CD8-positive, alpha-beta memory T cell (primary cell): Measurements from ENCODE around the gene ASTN2. TPM values are rescaled to one million over a fixed set of nuclear protein-coding genes. Genes with fewer than 3 reads are reported as not detected.
A peak's percentile ranks its signal among the peaks of the same experiment; 100 is the strongest.
"Not testable (repeated sequence)": the region's sequence is repeated elsewhere in the genome, so short reads cannot be mapped to it uniquely, and the experiment has no call there.

Experiments used
- CTCF ChIA-PET: fragments of 350-600 bp; sonication (Branson Sonifier 250); formaldehyde crosslinking; loops from one replicate; lab custom pipeline; 2021; ENCODE audit warnings: antibody characterized with exemption; lab: Charles Lee
- POLR2A ChIA-PET: fragments of 350-600 bp; sonication (Branson Sonifier 250); formaldehyde crosslinking; loops from one replicate; lab custom pipeline; 2021; ENCODE audit warnings: antibody characterized with exemption; lab: Charles Lee
- DNase-seq, 5 donors: peaks; one replicate each; pipeline versions ENCODE4 v3.0.0 to v3.0.0-alpha.2; 2020 to 2022; ENCODE audit warnings: mixed read lengths in 1 of 5
- H3K27ac ChIP-seq: one replicate; pipeline ENCODE4 v1.7.0; 2013; ENCODE audit warnings: low read depth, mild to moderate bottlenecking, low read length, moderate library complexity
- H3K27me3 ChIP-seq: 2 replicates; pipeline ENCODE4 v1.7.0; 2013; ENCODE audit warnings: low read length, mild to moderate bottlenecking; ENCODE audit not compliant: insufficient read depth, poor library complexity, severe bottlenecking
- H3K36me3 ChIP-seq: 2 replicates; pipeline ENCODE4 v1.7.0; 2013; ENCODE audit warnings: mild to moderate bottlenecking, low read length, moderate library complexity; ENCODE audit not compliant: insufficient read depth
- H3K4me1 ChIP-seq: 2 replicates; pipeline ENCODE4 v1.7.0; 2013; ENCODE audit warnings: mild to moderate bottlenecking, low read length, moderate library complexity; ENCODE audit not compliant: insufficient read depth
- H3K4me3 ChIP-seq: 2 replicates; pipeline ENCODE4 v1.7.0; 2013; ENCODE audit warnings: mild to moderate bottlenecking, low read length
- H3K9me3 ChIP-seq: 2 replicates; pipeline ENCODE4 v1.7.0; 2013; ENCODE audit warnings: mild to moderate bottlenecking, low read length
- H3K27ac Mint-ChIP-seq, 8 donors: one replicate each; pipeline ENCODE4 v1.8.0; 2020 to 2021; ENCODE audit warnings: mixed read lengths in 8 of 8, mild to moderate bottlenecking in 6 of 8, inconsistent platforms in 3 of 8, moderate library complexity in 3 of 8
- H3K27me3 Mint-ChIP-seq, 2 donors: one replicate each; pipeline ENCODE4 v1.8.0; 2020 to 2021; ENCODE audit warnings: mixed read lengths in 2 of 2, mild to moderate bottlenecking in 1 of 2, moderate library complexity in 1 of 2
- H3K36me3 Mint-ChIP-seq, 3 donors: one replicate each; pipeline ENCODE4 v1.8.0; 2020 to 2021; ENCODE audit warnings: mixed read lengths in 3 of 3, inconsistent platforms in 1 of 3, mild to moderate bottlenecking in 1 of 3
- H3K4me1 Mint-ChIP-seq, 3 donors: one replicate each; pipeline ENCODE4 v1.8.0; 2020 to 2021; ENCODE audit warnings: mixed read lengths in 3 of 3, inconsistent platforms in 1 of 3, mild to moderate bottlenecking in 1 of 3
- H3K4me3 Mint-ChIP-seq, 7 donors: one replicate each; pipeline ENCODE4 v1.8.0; 2020 to 2021; ENCODE audit warnings: mixed read lengths in 7 of 7, mild to moderate bottlenecking in 6 of 7, moderate library complexity in 4 of 7, inconsistent platforms in 2 of 7
- H3K9me3 Mint-ChIP-seq, 5 donors: one replicate each; pipeline ENCODE4 v1.8.0; 2020 to 2022; ENCODE audit warnings: mixed read lengths in 5 of 5, mild to moderate bottlenecking in 3 of 5, moderate library complexity in 2 of 5, inconsistent platforms in 1 of 5
- polyA plus RNA-seq: library from polyadenylated mRNA; unstranded; fragments of 300-500 nt; fragmentation: Illumina TruSeq; gene quantifications from one replicate; pipeline ENCODE4 v1.2.3, GENCODE V29; 2021
- total RNA-seq, 2 experiments: library from RNA; stranded (reverse); gene quantifications; one replicate each; pipeline ENCODE4 v1.2.3, GENCODE V29; 2021

ASTN2 gene
- total and polyA plus RNA-seq, 3 experiments from 2014 or later: 4.1 to 4.8 (median 4.2) TPM

- Histone ChIP-seq H3K4me3 (no peak overlapping the region), H3K4me1 (no peaks in the 10 kb centered on the region), H3K27ac (peak overlapping the region; percentile 66), H3K36me3 (no peaks in the 10 kb centered on the region), H3K27me3 (no peaks in the 10 kb centered on the region), H3K9me3 (no peaks in the 10 kb centered on the region)
- H3K4me1 Mint-ChIP-seq: no peaks in the 10 kb centered on the region
- no peak overlapping the region for H3K4me3 Mint-ChIP-seq
- peaks cover 0 to 2% (median 0%) of the 10 kb centered on the region in 3 donors for H3K36me3 Mint-ChIP-seq
- no peaks in the 10 kb centered on the region for H3K27me3 Mint-ChIP-seq
- no peak overlapping the region for H3K27ac Mint-ChIP-seq
- DNase-seq: no peak
- ChIA-PET CTCF (no interaction called here), POLR2A (no interaction called here)
- no peaks in the 10 kb centered on the region for H3K9me3 Mint-ChIP-seq
Observed at GRCh38 chr9:116464423-116464822, 950.4 kb downstream of the ASTN2 start.

DNA sequence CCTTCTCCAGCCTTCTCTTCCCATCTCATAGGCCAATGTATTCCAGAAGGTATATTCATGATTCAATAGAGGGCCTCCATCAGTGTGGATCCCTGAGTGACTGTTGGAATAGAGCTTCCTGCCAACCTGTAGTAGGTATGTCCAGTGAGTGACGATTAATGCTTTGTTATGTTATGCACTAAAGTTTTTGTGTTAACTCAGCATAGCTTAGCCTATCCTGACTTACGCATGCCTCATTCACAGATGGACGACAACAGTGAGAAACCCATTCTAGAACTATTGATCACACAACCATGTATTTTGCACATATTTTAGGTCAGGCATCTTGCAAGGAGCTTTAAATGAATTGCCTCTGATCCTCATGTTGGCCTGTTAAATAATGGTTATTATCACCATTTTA, 953.2 kb downstream of the ASTN2 start:
- Histone ChIP-seq H3K27ac (no peak overlapping the region), H3K9me3 (no peaks in the 10 kb centered on the region), H3K4me3 (no peak overlapping the region), H3K27me3 (no peaks in the 10 kb centered on the region), H3K36me3 (no peaks in the 10 kb centered on the region), H3K4me1 (no peaks in the 10 kb centered on the region)
- peaks cover 0 to 3% (median 2%) of the 10 kb centered on the region in 3 donors for H3K36me3 Mint-ChIP-seq
- H3K4me3 Mint-ChIP-seq: no peak overlapping the region
- no peaks in the 10 kb centered on the region for H3K4me1 Mint-ChIP-seq
- ChIA-PET CTCF (no interaction called here), POLR2A (no interaction called here)
- no peak overlapping the region for H3K27ac Mint-ChIP-seq
- DNase-seq: no peak
- H3K9me3 Mint-ChIP-seq: peaks cover 5 to 15% (median 7%) of the 10 kb centered on the region in 5 donors
- no peaks in the 10 kb centered on the region for H3K27me3 Mint-ChIP-seq

DNA sequence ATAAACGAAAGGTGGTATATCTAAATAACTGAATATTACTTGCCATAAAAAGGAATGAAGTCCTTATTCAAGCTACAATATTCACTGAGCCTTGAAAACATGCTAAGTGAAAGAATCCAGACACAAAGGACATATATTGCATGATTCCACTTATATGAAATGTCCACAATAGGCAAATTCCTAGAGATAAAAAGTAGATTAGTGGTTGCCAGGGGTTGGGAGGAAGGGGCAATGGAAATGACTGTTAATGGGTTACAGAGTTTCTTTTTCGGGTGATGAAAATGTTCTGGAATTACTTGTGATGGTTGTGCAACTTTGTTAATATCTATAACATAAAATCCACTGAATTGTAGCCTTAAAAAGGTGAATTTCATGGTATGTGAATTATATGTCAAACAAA, 954.8 kb downstream of the ASTN2 start:
- no peaks in the 10 kb centered on the region for H3K27me3 Mint-ChIP-seq
- H3K4me1 Mint-ChIP-seq: no peaks in the 10 kb centered on the region
- no peaks in the 10 kb centered on the region for H3K27me3 ChIP-seq
- H3K9me3 Mint-ChIP-seq: peaks cover 12 to 24% (median 16%) of the 10 kb centered on the region in 5 donors
- no peaks in the 10 kb centered on the region for H3K9me3 ChIP-seq
- no peak overlapping the region for H3K4me3 ChIP-seq
- H3K4me3 Mint-ChIP-seq: no peak overlapping the region
- ChIA-PET CTCF (no interaction called here), POLR2A (no interaction called here)
- H3K36me3 Mint-ChIP-seq: peaks cover 0 to 10% (median 3%) of the 10 kb centered on the region in 3 donors
- H3K27ac ChIP-seq: no peak overlapping the region
- DNase-seq: no peak
- H3K27ac Mint-ChIP-seq: no peak overlapping the region
- no peaks in the 10 kb centered on the region for H3K36me3 ChIP-seq
- no peaks in the 10 kb centered on the region for H3K4me1 ChIP-seq

- peaks cover 0 to 13% (median 5%) of the 10 kb centered on the region in 3 donors for H3K36me3 Mint-ChIP-seq
- H3K4me1 ChIP-seq: no peaks in the 10 kb centered on the region
- no peaks in the 10 kb centered on the region for H3K9me3 ChIP-seq
- no peak overlapping the region for H3K4me3 ChIP-seq
- CTCF ChIA-PET: no interaction called here
- peaks cover 12 to 24% (median 16%) of the 10 kb centered on the region in 5 donors for H3K9me3 Mint-ChIP-seq
- H3K4me3 Mint-ChIP-seq: no peak overlapping the region
- H3K27ac ChIP-seq: no peak overlapping the region
- POLR2A ChIA-PET: no interaction called here
- H3K4me1 Mint-ChIP-seq: no peaks in the 10 kb centered on the region
- no peak for DNase-seq
- H3K27me3 ChIP-seq: no peaks in the 10 kb centered on the region
- H3K36me3 ChIP-seq: no peaks in the 10 kb centered on the region
- no peak overlapping the region for H3K27ac Mint-ChIP-seq
- H3K27me3 Mint-ChIP-seq: no peaks in the 10 kb centered on the region
Observed at GRCh38 chr9:116459576-116459975, 955.3 kb downstream of the ASTN2 start.

DNA sequence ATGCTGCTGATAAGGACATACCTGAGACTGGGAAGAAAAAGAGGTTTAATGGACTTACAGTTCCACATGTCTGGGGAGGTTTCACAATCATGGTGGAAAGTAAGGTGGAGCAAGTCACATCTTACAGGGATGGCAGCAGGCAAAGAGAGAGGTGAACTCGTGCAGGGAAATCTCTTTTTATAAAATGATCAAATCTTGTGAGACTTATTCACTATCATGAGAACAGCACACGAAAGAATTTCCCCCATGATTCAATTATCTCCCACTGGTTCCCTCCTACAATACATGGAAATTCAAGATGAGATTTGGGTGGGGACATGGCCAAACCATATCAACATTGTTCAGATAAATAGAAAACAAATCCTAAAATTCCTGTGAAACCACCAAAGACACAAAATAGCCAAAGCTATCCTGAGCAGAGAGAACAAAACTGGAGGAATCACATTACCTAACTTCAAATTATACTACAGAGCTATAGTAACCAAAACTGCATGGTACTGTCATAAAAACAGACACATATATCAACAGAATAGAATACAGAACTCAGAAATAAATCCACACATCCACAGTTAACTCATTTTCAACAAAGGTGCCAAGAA, 958.3 kb downstream of the ASTN2 start:
- peaks cover 3 to 23% (median 5%) of the 10 kb centered on the region in 3 donors for H3K36me3 Mint-ChIP-seq
- Histone ChIP-seq H3K4me1 (no peaks in the 10 kb centered on the region), H3K4me3 (no peak overlapping the region), H3K36me3 (no peaks in the 10 kb centered on the region), H3K9me3 (no peaks in the 10 kb centered on the region), H3K27ac (no peak overlapping the region), H3K27me3 (no peaks in the 10 kb centered on the region)
- H3K4me3 Mint-ChIP-seq: no peak overlapping the region
- H3K4me1 Mint-ChIP-seq: no peaks in the 10 kb centered on the region
- no peak overlapping the region for H3K27ac Mint-ChIP-seq
- H3K9me3 Mint-ChIP-seq: peaks cover 15 to 28% (median 18%) of the 10 kb centered on the region in 5 donors
- ChIA-PET POLR2A (no interaction called here), CTCF (no interaction called here)
- DNase-seq: no peak
- H3K27me3 Mint-ChIP-seq: no peaks in the 10 kb centered on the region

DNA sequence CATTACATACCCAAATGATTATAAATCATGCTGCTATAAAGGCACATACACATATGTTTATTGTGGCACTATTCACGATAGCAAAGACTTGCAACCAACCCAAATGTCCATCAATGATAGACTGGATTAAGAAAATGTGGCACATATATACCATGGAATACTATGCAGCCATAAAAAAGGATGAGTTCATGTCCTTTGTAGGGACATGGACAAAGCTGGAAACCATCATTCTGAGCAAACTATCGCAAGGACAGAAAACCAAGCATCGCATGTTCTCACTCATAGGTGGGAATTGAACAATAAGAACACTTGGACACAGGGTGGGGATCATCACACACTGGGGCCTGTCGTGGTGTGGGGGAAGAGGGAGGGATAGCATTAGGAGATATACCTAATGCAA, 960.3 kb downstream of the ASTN2 start:
- H3K9me3 ChIP-seq, H3K36me3 ChIP-seq, H3K27ac Mint-ChIP-seq, H3K27ac ChIP-seq, H3K4me3 ChIP-seq, DNase-seq, H3K4me3 Mint-ChIP-seq, POLR2A ChIA-PET, H3K4me1 Mint-ChIP-seq, H3K27me3 Mint-ChIP-seq, H3K27me3 ChIP-seq, H3K4me1 ChIP-seq, CTCF ChIA-PET: not testable (repeated sequence)
- peaks cover 15 to 28% (median 18%) of the 10 kb centered on the region in 5 donors for H3K9me3 Mint-ChIP-seq
- peaks cover 3 to 23% (median 5%) of the 10 kb centered on the region in 3 donors for H3K36me3 Mint-ChIP-seq

DNA sequence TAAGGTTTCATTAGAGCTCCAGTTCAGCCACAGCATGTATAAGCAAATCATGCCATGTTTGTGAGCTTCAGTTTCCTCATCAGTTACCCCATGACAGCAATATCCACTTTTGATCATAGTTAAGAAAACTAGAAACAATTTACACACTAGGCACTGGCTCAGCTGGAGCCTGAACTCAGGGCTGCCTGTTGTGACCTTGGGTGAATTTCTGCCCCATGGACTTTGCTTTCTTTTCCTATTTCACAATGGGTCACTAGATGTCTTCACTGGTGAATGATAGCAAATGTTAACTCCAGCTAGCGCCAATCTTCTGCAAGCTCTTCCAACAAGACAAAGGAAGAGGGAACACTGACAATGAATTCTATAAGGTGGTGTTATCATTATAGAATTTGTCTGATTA, 961.1 kb downstream of the ASTN2 start:
- Mint-ChIP-seq H3K27me3 (no peaks in the 10 kb centered on the region), H3K36me3 (peaks cover 3 to 26% (median 5%) of the 10 kb centered on the region in 3 donors), H3K4me3 (no peak overlapping the region), H3K9me3 (peaks cover 13 to 28% (median 18%) of the 10 kb centered on the region in 5 donors), H3K27ac (no peak overlapping the region), H3K4me1 (no peaks in the 10 kb centered on the region)
- Histone ChIP-seq H3K9me3 (no peaks in the 10 kb centered on the region), H3K4me1 (no peaks in the 10 kb centered on the region), H3K36me3 (no peaks in the 10 kb centered on the region), H3K27me3 (no peaks in the 10 kb centered on the region), H3K27ac (no peak overlapping the region), H3K4me3 (no peak overlapping the region)
- ChIA-PET CTCF (no interaction called here), POLR2A (no interaction called here)
- DNase-seq: no peak

- Mint-ChIP-seq H3K4me1 (no peaks in the 10 kb centered on the region), H3K27ac (no peak overlapping the region), H3K9me3 (peaks cover 13 to 24% (median 16%) of the 10 kb centered on the region in 5 donors), H3K4me3 (no peak overlapping the region), H3K27me3 (no peaks in the 10 kb centered on the region), H3K36me3 (peaks cover 3 to 27% (median 5%) of the 10 kb centered on the region in 3 donors)
- Histone ChIP-seq H3K27ac (no peak overlapping the region), H3K4me3 (no peak overlapping the region), H3K27me3 (no peaks in the 10 kb centered on the region), H3K9me3 (no peaks in the 10 kb centered on the region), H3K4me1 (no peaks in the 10 kb centered on the region), H3K36me3 (no peaks in the 10 kb centered on the region)
- ChIA-PET POLR2A (no interaction called here), CTCF (no interaction called here)
- DNase-seq: no peak
Observed at GRCh38 chr9:116452634-116453033, 962.2 kb downstream of the ASTN2 start.
